Endothelial cell (in vitro differentiated cells): Measurements from ENCODE around the gene CPEB3. TPM values are rescaled to one million over a fixed set of nuclear protein-coding genes. Genes with fewer than 3 reads are reported as not detected.
"Not testable (repeated sequence)": the region's sequence is repeated elsewhere in the genome, so short reads cannot be mapped to it uniquely, and the experiment has no call there.

ENCODE experiments used
- DNase-seq: peaks from one replicate; pipeline ENCODE4 v3.0.0; 2021; ENCODE audit warnings: low spot score
- H3K27ac Mint-ChIP-seq: one replicate; pipeline ENCODE4 v1.8.0; 2021; ENCODE audit warnings: mixed read lengths, inconsistent platforms; ENCODE audit not compliant: unreplicated experiment
- H3K27me3 Mint-ChIP-seq: one replicate; pipeline ENCODE4 v1.8.0; 2021; ENCODE audit warnings: mild to moderate bottlenecking, moderate library complexity, mixed read lengths, inconsistent platforms; ENCODE audit not compliant: unreplicated experiment
- H3K36me3 Mint-ChIP-seq: one replicate; pipeline ENCODE4 v1.8.0; 2021; ENCODE audit warnings: mild to moderate bottlenecking, low read depth, mixed read lengths, inconsistent platforms; ENCODE audit not compliant: unreplicated experiment
- H3K4me1 Mint-ChIP-seq: one replicate; pipeline ENCODE4 v1.8.0; 2021; ENCODE audit warnings: mild to moderate bottlenecking, mixed read lengths, inconsistent platforms; ENCODE audit not compliant: unreplicated experiment
- H3K4me3 Mint-ChIP-seq: one replicate; pipeline ENCODE4 v1.8.0; 2021; ENCODE audit warnings: mild to moderate bottlenecking, mixed read lengths, inconsistent platforms; ENCODE audit not compliant: unreplicated experiment
- H3K9me3 Mint-ChIP-seq: one replicate; pipeline ENCODE4 v1.8.0; 2021; ENCODE audit warnings: mixed read lengths, inconsistent platforms; ENCODE audit not compliant: unreplicated experiment
- CTCF ChIP-seq: fragments of 200-600 bp; sonication (generic); IDR thresholded peaks from one replicate; pipeline ENCODE4 v1.5.0; 2021; ENCODE audit warnings: antibody characterized with exemption; ENCODE audit not compliant: unreplicated experiment
- total RNA-seq: library from RNA; stranded (reverse); fragmentation: NEBNext Ultra II Directional; extraction: Animal tissue kit (Norgen Biotek cat#: 25700); gene quantifications from one replicate; pipeline ENCODE4 v1.2.1, GENCODE V29; 2021; ENCODE audit not compliant: unreplicated experiment

The CPEB3 gene
- total RNA-seq, 1 donor from 2014 or later = 2.4 TPM

GRCh38 chr10:92149261-92149660, 141.6 kb downstream of the CPEB3 start:
- Mint-ChIP-seq H3K4me3 (no peak overlapping the region), H3K27ac (no peak overlapping the region), H3K9me3 (no peaks in the 10 kb centered on the region), H3K4me1 (no peaks in the 10 kb centered on the region), H3K27me3 (no peaks in the 10 kb centered on the region), H3K36me3 (no peaks in the 10 kb centered on the region)
- DNase-seq = no peak
- no peak for TF ChIP-seq CTCF

GRCh38 chr10:92146781-92147180, 144.1 kb downstream of the CPEB3 start:
- H3K4me1 Mint-ChIP-seq = no peaks in the 10 kb centered on the region

GRCh38 chr10:92146107-92146506, 144.8 kb downstream of the CPEB3 start:
- no peak for DNase-seq

More at GRCh38 chr10:92146781-92147180, 144.1 kb downstream of the CPEB3 start:
- no peak overlapping the region for H3K4me3 Mint-ChIP-seq
- H3K27ac Mint-ChIP-seq = no peak overlapping the region
- no peaks in the 10 kb centered on the region for H3K27me3 Mint-ChIP-seq
- TF ChIP-seq CTCF = no peak
- no peaks in the 10 kb centered on the region for H3K9me3 Mint-ChIP-seq
- no peaks in the 10 kb centered on the region for H3K36me3 Mint-ChIP-seq
- no peak for DNase-seq

GRCh38 chr10:92142949-92143348, 147.9 kb downstream of the CPEB3 start:
- no peak overlapping the region for H3K27ac Mint-ChIP-seq
- TF ChIP-seq CTCF = no peak
- DNase-seq = no peak
- no peak overlapping the region for H3K4me3 Mint-ChIP-seq
- no peaks in the 10 kb centered on the region for H3K9me3 Mint-ChIP-seq
- peaks cover 1% of the 10 kb centered on the region for H3K36me3 Mint-ChIP-seq
- H3K4me1 Mint-ChIP-seq = no peaks in the 10 kb centered on the region
- no peaks in the 10 kb centered on the region for H3K27me3 Mint-ChIP-seq

More at GRCh38 chr10:92146107-92146506, 144.8 kb downstream of the CPEB3 start:
- Mint-ChIP-seq H3K4me3 (no peak overlapping the region), H3K36me3 (no peaks in the 10 kb centered on the region), H3K9me3 (no peaks in the 10 kb centered on the region), H3K4me1 (no peaks in the 10 kb centered on the region), H3K27ac (no peak overlapping the region), H3K27me3 (no peaks in the 10 kb centered on the region)
- no peak for TF ChIP-seq CTCF

- Mint-ChIP-seq H3K27ac (no peak overlapping the region), H3K36me3 (peaks cover 3% of the 10 kb centered on the region), H3K4me3 (no peak overlapping the region), H3K4me1 (no peaks in the 10 kb centered on the region), H3K27me3 (no peaks in the 10 kb centered on the region), H3K9me3 (no peaks in the 10 kb centered on the region)
- no peak for DNase-seq
- TF ChIP-seq CTCF = no peak
Observed at GRCh38 chr10:92142512-92142911, 148.4 kb downstream of the CPEB3 start.

- not testable (repeated sequence) for H3K36me3 Mint-ChIP-seq, H3K27ac Mint-ChIP-seq, H3K4me3 Mint-ChIP-seq
Observed at GRCh38 chr10:92141147-92141546, 149.7 kb downstream of the CPEB3 start.

GRCh38 chr10:92134049-92134448, 156.8 kb downstream of the CPEB3 start:
- not testable (repeated sequence) for H3K36me3 Mint-ChIP-seq, H3K27ac Mint-ChIP-seq, H3K4me1 Mint-ChIP-seq, DNase-seq, H3K27me3 Mint-ChIP-seq, H3K9me3 Mint-ChIP-seq, H3K4me3 Mint-ChIP-seq

More at GRCh38 chr10:92141147-92141546, 149.7 kb downstream of the CPEB3 start:
- H3K4me1 Mint-ChIP-seq, DNase-seq, H3K9me3 Mint-ChIP-seq, H3K27me3 Mint-ChIP-seq: not testable (repeated sequence)
